Mucosa of gallbladder (tissue), 1 donor: ENCODE data around the gene PHF21B. TPM values are rescaled to one million over a fixed set of nuclear protein-coding genes. Genes with fewer than 3 reads are reported as not detected.

Experiments used
- DNase-seq: peaks from one replicate; pipeline ENCODE4 v3.0.0-alpha.2; 2020; ENCODE audit warnings: low spot score
- total RNA-seq: library from RNA; stranded (reverse); gene quantifications from one replicate; pipeline ENCODE4 v1.2.1, GENCODE V29; 2021
- donor health status: DM: no; HTN: no; CAD: no.

PHF21B gene
- total RNA-seq, 1 donor from 2014 or later = 0.63 TPM

DNA sequence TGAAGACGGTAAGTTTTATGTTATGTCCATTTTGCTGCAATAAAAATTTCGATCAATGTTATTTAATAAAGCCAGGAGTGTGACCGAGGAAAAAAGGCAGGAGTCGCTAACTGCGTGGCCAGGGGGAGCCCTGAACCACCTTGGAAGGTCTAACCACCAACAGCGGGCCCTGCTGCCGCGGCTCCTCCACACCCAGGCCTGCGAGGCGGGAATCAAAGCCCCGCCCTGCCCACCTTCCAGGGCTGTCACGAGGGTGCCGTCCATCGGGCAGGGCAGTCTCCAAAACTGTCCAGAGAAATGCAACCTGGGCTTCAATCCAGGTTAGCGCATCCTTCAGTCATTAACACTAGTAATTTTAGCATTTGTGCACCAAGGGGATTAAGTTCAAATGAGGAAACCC is 19.0 kb downstream of the PHF21B start:
- no peak for DNase-seq

- DNase-seq = no peak
These were observed 19.5 kb downstream of the PHF21B start for GRCh38 chr22:44990328-44990727.

DNA sequence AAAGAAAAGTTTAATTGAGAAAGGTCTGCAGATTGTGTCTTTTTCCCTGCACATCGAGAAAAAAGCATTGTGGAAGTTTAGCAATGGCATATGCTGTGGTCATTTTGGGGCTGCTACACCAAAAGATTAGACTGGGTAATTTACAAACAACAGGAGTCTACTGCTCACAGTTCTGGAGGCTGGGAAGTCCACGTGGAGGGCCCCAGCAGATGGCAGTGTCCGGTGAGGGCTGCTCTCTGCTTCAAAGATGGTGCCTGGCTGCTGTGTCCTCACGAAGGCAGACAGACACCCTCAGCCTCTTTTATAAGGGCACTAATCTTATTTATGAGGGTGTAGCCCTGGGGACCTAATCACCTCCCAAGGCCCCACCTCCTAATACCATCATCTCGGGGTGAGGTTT is 21.1 kb downstream of the PHF21B start:
- DNase-seq = no peak

DNA sequence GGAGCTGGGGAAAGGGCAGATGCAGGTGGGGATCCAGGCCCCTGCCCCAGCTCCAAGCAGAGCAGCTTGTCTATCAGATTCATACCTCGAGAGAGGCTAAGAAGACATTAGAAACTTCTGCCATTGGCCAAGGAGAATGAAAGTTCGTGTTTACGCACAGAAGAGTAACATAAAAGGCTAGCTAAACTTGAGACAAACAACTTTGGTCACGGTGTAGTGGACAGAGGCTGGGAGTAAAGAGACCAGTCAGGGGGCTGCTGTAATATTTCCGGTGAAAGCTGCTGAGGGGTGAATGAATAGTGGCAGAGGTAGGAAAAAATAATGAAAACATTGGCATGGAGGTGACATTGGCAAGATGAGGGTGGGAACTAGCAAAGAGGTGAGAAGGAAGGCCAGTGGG is 22.9 kb downstream of the PHF21B start:
- no peak for DNase-seq

DNA sequence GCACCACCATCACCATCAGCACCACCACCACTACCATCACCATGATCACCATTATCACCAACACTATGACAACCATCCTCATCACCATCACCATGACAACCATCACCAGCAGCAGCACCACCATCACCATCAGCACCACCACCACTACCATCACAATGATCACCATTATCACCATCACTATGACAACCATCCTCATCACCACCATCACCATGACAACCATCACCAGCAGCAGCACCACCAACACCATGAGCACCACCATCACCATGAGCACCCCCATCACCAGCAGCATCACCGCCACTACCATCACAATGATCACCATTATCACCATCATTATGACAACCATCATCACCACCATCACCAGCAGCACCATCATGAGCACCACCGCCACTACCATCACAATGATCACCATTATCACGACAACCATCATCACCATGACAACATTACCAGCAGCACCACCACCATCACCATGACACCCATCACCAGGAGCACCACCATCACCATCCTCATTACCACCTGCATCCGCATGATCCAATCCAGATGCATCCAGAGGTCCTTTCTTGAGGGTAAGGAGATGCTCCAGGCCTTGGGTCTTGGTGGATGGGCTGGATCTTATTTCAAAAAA is 23.8 kb downstream of the PHF21B start:
- DNase-seq = no peak

DNA sequence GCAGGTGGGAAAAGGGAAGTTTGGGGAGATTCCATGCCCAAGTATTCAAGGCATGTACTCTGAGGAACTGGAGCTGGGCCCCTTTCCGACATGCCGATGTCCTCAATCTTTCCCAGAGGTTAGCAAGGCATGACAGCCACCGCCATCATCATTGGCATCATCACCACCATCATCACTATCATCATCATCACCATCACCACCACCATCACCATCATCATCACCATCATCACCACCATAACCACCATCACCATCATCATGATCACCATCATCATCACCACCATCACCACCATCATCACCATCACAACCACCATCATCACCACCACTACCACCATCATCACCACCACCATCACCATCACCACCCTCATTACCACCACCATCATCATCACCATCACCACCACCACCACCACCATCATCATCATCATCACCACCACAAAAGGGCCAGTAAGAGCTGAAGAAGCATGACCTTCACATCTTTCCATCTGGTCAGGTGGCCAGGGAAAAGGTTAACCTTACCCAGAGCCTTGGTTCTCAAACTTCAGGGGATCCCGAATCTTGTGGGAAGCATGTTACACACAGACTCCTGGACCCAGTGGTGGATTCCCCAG is 25.8 kb downstream of the PHF21B start:
- no peak for DNase-seq

DNA sequence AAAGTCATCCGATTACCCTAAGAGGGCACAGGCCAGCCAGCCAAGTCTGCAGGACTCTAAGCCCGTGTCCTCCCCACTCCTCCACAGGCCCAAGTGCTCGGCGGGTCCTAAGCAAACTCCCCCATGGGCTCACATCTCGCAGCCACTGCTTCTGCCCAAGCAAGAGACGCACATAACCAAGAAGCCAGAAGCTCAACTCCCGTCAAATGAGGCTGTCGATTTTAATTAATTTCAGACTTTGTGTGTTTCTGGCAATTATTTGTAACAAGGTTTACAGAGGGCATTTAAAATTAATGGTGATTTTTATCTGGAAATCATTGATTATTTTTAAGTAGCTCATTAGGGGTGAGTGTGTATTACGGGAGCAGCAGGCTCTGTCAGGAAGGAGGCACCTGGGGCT is 27.4 kb downstream of the PHF21B start:
- no peak for DNase-seq

DNA sequence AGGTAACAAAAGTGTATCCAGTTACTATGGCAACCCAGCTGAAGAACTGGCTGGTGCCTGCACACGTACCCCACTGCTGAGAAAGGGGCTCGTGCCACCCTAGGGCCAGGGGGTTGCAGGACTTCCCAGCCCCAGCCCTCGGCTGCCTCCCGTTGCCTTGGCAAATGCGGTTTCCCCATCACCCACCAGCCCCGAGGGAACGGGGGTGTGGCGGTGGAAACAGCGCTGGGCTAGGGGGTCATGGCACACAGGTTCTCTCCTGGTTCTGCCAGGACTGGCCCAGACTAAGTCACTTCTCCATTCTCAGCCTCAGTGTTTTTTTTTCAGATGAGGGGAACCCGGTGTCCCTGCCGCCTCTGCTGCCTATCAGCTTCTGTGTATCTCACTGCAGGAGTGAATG is 27.9 kb downstream of the PHF21B start:
- no peak for DNase-seq

DNA sequence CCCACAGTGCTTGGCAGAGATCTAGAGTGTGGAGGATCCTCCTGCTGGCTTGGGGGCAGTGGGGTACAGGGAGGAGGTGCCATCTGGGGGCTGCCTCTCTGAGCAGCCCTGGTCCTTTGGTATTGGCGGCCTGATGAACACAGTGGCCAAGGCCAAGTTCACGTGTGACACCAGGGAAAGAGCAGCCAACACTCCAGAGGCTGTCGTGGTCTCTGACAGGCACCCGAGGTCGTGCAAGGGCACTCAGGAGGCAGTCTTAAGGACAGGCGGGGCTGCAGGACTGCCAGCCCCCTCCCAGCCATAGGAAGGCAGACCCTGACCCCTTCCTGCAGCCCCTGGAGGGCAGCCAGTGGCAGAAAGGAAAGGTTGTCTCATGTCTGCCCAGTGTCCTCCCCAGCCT is 30.7 kb downstream of the PHF21B start:
- DNase-seq = no peak

GRCh38 chr22:44975427-44976262 is 34.2 kb downstream of the PHF21B start:
- peak; percentile 79 for DNase-seq

- no peak for DNase-seq
These were observed 35.4 kb downstream of the PHF21B start for GRCh38 chr22:44974454-44974853.

DNA sequence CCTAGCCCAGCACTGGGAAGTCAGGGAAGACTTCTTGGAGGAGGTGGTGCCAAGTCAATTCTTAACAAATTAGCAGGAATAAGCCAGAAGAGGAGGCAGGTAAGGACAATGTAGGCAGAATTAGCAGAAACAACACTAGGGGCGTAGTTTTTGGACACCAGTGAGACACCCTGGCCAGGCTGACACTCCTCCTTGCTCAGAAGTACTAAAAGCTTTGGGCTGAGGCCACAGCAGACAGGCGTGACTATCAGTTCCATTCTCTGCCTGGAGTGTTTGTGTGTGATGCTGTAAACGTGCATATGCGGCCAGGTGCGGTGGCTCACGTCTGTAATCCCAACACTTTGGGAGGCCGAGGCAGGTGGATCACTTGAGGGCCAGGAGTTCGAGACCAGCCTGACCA is 36.0 kb downstream of the PHF21B start:
- no peak for DNase-seq

DNA sequence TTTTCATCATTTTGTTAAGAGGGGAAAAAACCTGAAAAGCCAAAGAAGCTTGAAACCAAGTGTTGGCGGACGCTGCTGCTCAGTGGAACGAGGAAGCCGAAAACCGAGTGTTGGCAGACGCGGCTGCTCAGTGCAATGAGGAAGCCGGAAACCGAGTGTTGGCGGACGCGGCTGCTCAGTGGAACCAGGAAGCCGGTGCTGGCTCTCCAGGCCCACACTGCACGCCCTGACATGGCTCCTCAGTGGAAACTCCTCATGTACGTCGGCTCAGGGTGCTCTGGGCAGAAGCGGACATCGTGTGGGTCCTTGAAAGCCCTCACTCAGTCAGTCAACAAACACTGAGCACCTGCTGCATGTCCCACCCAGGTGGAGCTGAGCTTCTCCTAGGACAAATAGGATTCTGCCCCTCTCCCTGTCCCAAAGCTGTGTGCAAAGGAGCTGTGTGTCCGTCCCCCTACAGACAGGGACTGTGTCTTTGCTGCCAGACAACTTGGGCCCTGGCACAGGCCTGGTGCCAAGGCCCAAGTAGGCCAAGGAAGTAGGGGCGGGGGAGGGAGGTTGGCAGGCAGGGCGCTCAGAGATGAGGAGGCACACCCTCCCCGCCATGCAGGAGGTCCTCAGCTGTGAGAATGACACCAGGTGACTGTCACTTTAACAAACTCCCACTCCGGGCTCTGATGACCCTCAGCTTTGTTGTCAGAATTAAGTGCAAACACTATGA is 37.3 kb downstream of the PHF21B start:
- DNase-seq = no peak

DNA sequence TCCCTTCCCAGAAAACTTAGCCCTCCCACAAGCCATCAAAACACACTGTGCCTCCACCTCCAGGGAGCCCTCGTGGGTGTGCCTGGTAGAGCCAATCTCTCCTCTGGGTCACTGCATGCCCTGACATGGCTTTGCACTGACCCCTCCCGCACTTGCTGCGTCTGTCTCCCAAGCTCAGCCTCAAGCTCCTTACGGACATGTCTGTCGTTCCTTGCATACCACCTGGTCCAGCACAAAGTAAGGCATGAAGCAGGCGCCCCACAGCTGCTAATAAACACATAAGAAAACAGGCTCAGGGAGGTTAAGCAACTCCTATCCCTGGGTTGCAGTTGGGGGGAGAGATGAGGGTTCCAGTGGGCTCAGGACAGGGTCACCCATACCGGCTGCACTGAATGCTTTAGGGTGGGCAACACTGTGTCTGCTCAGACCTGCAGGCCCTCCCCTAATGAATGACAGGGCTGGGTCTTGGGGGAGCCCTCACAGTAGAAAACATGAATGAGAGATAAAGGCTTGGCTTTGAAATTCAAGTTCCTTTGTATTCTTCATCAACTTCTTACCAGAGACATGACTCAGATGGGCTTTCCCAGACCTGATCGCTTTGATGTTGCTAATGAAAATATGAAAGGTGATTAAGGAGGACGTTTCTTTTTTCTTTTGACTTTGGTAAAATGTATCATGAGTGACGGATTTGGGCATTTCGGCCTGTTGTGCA is 38.0 kb downstream of the PHF21B start:
- no peak for DNase-seq

GRCh38 chr22:44970291-44970690 is 39.5 kb downstream of the PHF21B start:
- no peak for DNase-seq

- no peak for DNase-seq
These were observed 40.0 kb downstream of the PHF21B start for GRCh38 chr22:44969817-44970216.

DNA sequence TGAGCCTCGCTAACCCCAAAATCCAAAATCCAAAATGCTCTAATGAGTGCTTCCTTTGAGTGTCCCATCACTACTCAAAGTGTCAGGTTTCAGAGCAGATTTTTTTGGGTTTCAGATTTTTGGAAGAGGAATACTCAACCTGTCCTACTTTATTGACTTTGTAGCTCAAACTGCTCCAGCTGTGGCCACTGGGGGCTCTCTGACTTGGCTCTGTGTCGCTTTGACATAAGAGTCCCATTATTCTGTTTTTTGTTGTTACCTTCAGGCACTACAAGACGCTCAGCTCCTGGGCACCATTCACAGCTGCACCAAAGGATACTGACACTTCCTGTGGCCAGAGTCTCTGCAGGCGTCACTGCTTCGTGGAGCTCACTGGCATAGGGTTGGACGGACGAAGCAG is 41.1 kb downstream of the PHF21B start:
- DNase-seq = no peak

GRCh38 chr22:44965171-44965570 is 44.6 kb downstream of the PHF21B start:
- no peak for DNase-seq

- no peak for DNase-seq
These were observed 45.1 kb downstream of the PHF21B start for GRCh38 chr22:44964722-44965078.

- no peak for DNase-seq
These were observed 45.7 kb downstream of the PHF21B start for GRCh38 chr22:44963832-44964721.
